SJSA1 (cell line): ENCODE data around the gene GJC2. TPM values are rescaled to one million over a fixed set of nuclear protein-coding genes. Genes with fewer than 3 reads are reported as not detected.
A peak's percentile ranks its signal among the peaks of the same experiment; 100 is the strongest.

ENCODE experiments used
- DNase-seq, 2 experiments: peaks; one replicate each; pipeline ENCODE4 v3.0.0-alpha.2; 2015 to 2020; ENCODE audit warnings: low spot score in 2 of 2, low read depth in 1 of 2
- H3K27ac ChIP-seq: fragments of 250-450 bp; sonication (Bioruptor Pico); 2 replicates; pipeline ENCODE4 v1.5.1; 2020; ENCODE audit warnings: mild to moderate bottlenecking, moderate library complexity
- H3K27me3 ChIP-seq: fragments of 250-450 bp; sonication (Bioruptor Pico); replicated peaks from 2 replicates; pipeline ENCODE4 v1.5.1; 2020; ENCODE audit warnings: mild to moderate bottlenecking, moderate library complexity
- H3K36me3 ChIP-seq: fragments of 250-450 bp; sonication (Bioruptor Pico); 2 replicates; pipeline ENCODE4 v1.5.1; 2020; ENCODE audit warnings: mild to moderate bottlenecking
- H3K4me1 ChIP-seq: fragments of 250-450 bp; sonication (Bioruptor Pico); replicated peaks from 2 replicates; pipeline ENCODE4 v1.6.1; 2021; ENCODE audit warnings: mild to moderate bottlenecking
- H3K4me3 ChIP-seq: fragments of 250-450 bp; sonication (Bioruptor Pico); 2 replicates; pipeline ENCODE4 v1.5.1; 2020; ENCODE audit warnings: mild to moderate bottlenecking
- H3K9me3 ChIP-seq: fragments of 250-450 bp; sonication (Bioruptor Pico); replicated peaks from 2 replicates; pipeline ENCODE4 v1.5.1; 2020; ENCODE audit warnings: mild to moderate bottlenecking
- total RNA-seq: library from RNA; depleted of rRNA; stranded (reverse); fragments of >200 nt; shearing (Covaris generic); gene quantifications from 2 replicates; pipeline ENCODE4 v1.2.3, GENCODE V29; 2014

The GJC2 gene
- total RNA-seq, 1 experiment from 2014 or later: 2.3 TPM

DNA sequence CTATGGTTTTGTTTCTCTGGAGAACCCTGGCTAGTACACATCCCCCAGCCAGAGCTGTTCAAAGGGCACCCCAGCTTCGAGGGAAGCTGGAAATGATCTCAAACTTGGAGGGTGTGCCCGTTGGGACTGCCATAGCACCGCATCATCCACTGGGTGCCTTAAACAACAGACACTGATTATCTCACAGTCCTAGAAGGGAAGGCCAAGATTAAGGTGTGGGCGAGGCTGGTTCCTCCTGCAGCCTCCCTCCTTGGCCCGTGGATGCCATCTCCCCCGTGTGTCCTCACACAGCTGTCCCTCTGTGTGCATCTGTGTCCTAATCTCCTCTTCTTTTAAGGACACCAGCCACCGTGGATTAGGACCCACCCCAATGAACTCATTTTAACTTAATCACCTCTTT is 11.6 kb downstream of the GJC2 start:
- Histone ChIP-seq H3K9me3 (no peaks in the 10 kb centered on the region), H3K4me3 (no peak overlapping the region), H3K27ac (no peak overlapping the region), H3K36me3 (peaks cover 3% of the 10 kb centered on the region), H3K27me3 (no peaks in the 10 kb centered on the region), H3K4me1 (peaks cover 4% of the 10 kb centered on the region)
- DNase-seq: no peak

GRCh38 chr1:228161866-228162265 is 12.1 kb downstream of the GJC2 start:
- peaks cover 9% of the 10 kb centered on the region for H3K4me1 ChIP-seq
- H3K4me3 ChIP-seq: no peak overlapping the region
- H3K27me3 ChIP-seq: no peaks in the 10 kb centered on the region

DNA sequence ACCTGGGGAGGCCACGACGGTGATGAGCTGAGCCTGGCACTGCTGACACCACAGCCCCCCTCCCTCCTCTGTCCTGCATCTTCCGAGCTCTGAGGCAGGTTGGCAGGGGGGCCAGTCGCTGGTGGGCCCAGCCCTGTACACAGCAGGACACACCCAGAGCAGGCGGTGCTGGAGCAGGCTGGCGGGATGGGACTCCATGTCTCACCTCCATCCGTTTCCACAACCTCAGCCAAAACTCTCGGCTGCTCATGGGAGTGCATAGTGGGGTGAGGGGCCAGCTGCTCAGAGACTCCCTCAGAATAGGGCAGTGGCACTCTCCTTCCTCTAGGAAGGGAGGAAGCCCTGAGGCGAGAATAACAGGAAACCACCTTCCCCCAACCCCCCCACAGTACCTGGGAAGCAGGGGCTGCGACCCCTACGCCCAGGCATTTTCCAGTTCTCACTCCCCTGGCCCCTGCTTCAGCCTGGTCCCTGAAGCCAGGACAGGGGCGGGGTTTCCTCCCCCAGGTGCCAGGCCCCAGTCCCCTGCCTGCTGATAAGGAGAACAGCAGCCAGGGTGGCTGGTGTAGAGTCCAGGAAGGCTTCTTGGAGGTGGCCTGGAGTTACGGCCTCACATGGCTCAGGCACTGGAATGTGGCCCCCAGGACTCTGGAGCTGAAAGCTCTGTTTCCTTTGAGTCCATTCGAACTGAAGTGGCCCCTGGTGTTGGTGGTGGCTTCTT is 12.7 kb downstream of the GJC2 start:
- Histone ChIP-seq H3K27ac (no peak overlapping the region), H3K4me1 (peaks cover 10% of the 10 kb centered on the region), H3K9me3 (no peaks in the 10 kb centered on the region), H3K36me3 (peaks cover 3% of the 10 kb centered on the region), H3K4me3 (no peak overlapping the region), H3K27me3 (no peaks in the 10 kb centered on the region)
- DNase-seq: no peak

More at GRCh38 chr1:228161866-228162265, 12.1 kb downstream of the GJC2 start:
- H3K27ac ChIP-seq: no peak overlapping the region
- H3K36me3 ChIP-seq: peaks cover 3% of the 10 kb centered on the region
- no peaks in the 10 kb centered on the region for H3K9me3 ChIP-seq
- DNase-seq: no peak

DNA sequence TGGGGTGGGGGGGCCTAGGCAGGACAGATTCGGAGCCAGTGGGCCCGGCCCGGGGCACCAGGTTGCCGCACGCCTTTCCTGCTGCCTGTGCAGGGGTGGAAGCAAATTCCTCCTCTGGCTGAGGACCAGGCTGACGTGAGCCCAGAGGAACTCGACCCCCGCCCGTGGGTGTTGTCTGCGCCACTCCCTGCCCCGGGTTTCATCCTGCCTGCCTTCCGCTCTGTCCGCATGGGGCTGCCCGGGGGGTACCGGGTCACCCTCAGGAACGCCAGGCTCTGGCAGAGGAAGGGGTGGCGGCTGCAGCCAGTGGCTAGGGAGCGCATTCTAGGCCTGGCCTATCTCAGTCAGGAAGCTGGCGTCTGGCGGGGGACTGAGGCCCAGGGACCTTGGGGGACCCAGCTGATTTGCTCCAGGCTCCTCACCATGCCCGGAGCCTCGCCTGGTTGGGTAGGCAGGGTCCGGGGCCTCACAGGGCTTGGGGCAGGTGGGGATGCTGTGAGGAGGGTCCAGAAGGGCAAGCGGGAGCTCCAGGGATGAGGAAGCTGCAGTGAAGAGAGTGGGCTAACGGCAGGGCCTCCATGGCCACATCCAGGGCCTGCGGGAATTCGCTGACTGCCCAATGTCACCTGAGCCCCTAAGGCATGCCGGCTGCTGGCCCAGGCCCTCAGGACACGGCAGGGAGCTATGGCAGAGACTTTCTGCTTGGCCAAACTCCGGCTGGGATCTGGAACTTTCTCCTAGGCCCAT is 13.4 kb downstream of the GJC2 start:
- H3K4me3 ChIP-seq: no peak overlapping the region
- H3K9me3 ChIP-seq: no peaks in the 10 kb centered on the region
- H3K4me1 ChIP-seq: peaks cover 10% of the 10 kb centered on the region
- no peak overlapping the region for H3K27ac ChIP-seq
- peaks cover 3% of the 10 kb centered on the region for H3K36me3 ChIP-seq
- no peak for DNase-seq
- no peaks in the 10 kb centered on the region for H3K27me3 ChIP-seq

DNA sequence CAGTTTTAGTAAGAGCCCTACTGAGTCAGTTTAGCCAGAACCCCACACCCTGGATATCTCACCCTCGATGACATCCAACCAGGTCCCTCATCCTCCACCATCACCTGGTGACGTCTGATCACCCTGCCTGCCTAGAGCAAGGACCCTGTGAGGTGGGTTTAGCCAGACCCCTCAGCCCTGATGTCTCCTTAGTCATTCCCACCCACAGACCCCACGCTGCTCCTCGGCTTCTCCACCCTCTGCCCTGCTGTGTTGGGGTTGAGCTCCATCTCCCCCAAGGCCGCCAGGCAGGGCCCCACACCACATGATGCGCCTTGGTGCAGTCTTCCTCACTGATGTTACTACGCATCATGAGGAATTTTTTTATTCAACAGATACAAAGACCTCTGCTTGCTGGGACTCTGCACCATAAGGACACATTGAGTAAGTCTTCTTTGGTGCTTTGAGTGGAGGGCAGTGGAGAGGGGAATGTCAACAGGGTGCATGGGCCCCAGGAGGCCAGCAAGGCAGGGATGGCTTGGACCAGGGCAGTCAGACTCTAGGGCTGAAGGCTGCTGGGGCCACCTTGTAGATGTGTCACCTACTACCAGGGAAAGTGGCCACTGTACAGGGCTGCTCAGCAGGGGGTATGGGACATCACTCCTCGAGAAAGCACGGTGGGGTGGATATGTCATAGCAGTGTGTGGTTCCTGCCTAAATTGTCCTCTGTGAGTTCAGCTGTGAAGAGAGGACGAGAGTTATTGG is 14.2 kb downstream of the GJC2 start:
- H3K27me3 ChIP-seq: no peaks in the 10 kb centered on the region
- no peaks in the 10 kb centered on the region for H3K9me3 ChIP-seq
- peaks cover 3% of the 10 kb centered on the region for H3K36me3 ChIP-seq
- DNase-seq: no peak
- H3K27ac ChIP-seq: no peak overlapping the region
- H3K4me3 ChIP-seq: no peak overlapping the region
- peaks cover 10% of the 10 kb centered on the region for H3K4me1 ChIP-seq

DNA sequence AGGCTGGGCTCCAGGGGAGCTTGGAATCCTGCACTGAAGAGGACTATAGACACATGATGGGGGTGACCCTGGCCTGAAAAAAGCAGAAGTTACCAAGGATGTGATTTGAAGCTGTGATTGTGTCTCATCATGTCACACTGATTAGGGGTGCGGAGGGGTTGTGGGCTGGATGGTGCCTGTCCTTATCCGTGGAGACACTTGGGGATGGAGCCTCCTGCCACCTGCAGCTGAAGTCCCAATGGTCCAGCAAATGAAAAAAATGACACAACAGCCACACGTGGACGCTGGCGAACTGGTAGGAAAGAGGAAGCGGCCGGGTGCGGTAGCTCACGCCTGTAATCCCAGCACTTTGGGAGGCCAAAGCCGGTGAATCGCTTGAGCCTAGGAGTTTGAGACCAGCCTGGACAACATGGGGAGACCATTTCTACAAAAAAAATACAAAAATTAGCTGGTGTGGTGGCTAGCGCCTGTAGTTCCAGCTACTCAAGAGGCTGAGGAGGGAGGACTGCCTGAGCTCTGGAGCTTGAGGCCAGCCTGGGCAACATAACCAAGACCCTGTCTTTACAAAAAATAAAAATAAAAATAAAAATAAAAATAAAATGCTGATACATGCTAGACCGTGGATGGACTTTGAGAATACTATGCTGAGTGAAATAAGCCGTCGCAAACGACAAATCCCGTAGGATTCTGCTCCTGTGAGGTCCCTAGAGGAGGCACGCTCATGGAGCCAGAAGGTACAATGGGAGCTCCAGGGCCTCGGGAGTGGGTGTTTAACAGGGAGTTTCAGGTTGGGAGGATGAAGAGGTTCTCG is 15.0 kb downstream of the GJC2 start:
- Histone ChIP-seq H3K36me3 (peaks cover 3% of the 10 kb centered on the region), H3K27me3 (no peaks in the 10 kb centered on the region), H3K27ac (peak overlapping the region; percentile 39; the same call in 1 of the 2 replicates), H3K4me3 (peak overlapping the region; percentile 98), H3K4me1 (peaks cover 10% of the 10 kb centered on the region), H3K9me3 (no peaks in the 10 kb centered on the region)
- DNase-seq: peak in 1 of 2 experiments; percentile 78

DNA sequence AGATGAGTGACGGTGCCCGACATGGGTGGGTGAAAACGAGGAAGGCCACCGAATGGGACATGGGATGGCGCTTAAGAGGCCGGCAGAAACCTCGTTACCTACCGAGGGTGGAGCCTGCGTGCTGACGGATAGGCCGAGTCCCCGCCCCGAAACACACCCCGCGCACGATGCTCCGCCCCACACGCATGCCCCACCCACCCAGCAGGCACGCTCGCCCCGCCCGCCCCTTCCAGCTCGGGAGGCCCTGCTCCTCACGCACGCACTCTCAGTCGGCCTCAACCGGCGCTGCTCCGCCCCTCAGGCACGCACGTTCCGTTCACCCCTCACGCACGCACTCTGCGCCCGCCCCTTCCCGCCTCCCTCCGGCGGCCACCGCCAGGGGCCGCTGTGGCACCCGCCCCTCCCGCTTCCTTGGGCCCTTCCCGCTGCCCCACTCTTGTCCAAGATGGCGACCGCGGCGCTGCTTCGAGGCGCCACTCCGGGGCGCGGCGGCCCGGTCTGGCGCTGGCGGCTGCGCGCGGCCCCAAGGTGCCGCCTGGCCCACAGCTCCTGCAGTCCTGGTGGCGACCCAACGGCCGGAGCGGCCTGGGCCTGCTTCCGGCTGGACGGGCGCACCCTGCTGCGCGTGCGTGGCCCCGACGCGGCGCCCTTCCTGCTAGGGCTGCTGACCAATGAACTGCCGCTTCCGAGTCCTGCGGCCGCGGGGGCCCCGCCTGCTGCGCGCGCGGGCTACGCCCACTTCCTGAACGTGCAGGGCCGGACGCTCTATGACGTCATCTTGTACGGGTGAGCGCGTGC is 15.8 kb downstream of the GJC2 start, which contains the start of gene IBA57:
Gene IBA57, plus strand, starts transcription at position 433 of the 798 bp plus-strand sequence. Its CDS starts 13 bp downstream, at position 446.
- DNase-seq: peak; percentile 96 to 99
- H3K36me3 ChIP-seq: peaks cover 3% of the 10 kb centered on the region
- peaks cover 10% of the 10 kb centered on the region for H3K4me1 ChIP-seq
- peak within 1 kb of the TSS; percentile 98 for H3K4me3 ChIP-seq
- H3K9me3 ChIP-seq: no peaks in the 10 kb centered on the region
- peak within 1 kb of the TSS; percentile 100 for H3K27ac ChIP-seq
- no peaks in the 10 kb centered on the region for H3K27me3 ChIP-seq

DNA sequence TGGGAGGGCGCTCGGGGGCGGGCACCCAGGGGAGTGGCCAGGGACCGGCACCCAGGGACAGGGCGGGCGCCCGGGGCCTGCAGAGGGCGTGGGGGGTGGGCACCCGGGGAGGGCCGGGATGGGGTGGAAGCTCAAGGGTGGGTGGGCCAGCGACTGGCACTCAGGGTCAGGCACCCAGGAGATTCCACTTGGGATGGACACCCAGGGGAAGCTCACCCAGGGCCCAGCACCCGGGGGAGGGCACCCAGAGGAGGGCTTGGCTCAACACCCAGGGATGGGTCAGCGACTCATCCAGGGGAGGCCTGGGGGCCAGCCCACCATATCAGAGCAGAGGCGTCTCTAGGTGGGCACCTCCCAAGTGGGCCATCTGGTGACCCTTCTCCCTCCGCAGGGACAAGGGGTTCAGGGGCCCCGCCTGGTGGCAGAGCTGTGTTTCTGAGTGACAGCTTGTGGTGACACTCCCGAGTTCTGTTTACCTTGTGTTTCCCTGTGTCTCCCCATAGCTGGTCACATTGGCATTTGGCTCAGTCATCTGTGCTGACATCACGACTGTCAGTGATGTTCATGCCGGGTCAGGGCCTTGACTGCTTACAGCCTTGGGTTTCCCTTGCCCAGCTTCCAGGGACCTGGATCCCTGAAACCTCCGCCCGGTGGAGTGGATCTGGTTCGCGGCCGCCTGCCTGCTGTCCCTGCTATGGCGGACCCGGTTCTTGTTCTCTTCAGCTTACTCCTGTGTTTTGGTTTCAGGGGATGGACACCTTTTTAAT is 16.6 kb downstream of the GJC2 start:
- Histone ChIP-seq H3K27me3 (no peaks in the 10 kb centered on the region), H3K4me1 (peaks cover 10% of the 10 kb centered on the region), H3K9me3 (no peaks in the 10 kb centered on the region), H3K4me3 (peak overlapping the region; percentile 98), H3K27ac (peak overlapping the region; percentile 100), H3K36me3 (peaks cover 3% of the 10 kb centered on the region)
- peak; percentile 73 to 79 for DNase-seq

DNA sequence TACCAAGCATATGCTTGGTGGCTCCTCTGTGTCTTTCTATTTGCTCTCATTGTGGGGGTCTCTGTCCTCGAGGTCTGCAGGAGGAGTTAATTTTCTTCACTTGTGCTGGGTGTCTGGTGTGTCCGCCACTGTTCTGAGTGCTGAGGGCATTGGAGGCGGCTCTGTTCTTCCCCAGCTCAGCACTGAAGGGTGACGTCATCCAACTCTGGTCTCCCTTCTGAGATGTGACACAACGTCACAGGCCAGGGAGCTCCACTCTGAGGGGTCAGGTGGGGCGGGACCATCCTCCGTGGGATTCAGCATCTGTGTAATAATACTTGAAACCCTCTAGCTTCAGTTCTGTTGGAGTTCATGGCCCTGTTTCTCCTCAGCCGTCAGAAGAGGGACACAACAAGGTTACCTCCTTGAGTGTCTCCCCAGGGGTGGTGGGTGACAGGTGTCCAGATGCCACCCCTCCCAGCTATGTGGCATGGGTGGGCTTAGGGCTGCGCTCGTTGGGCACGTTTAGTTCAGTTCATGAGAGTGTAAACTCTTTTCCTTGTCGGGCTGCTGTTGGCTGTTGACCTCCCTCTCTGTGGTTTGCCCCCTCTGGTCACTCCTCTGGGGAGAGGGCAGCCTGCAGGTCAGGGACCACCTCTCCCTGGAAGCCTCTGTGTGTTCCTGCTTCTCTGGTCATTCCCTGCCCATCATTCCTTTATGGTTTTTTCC is 19.0 kb downstream of the GJC2 start:
- Histone ChIP-seq H3K27me3 (no peaks in the 10 kb centered on the region), H3K4me1 (peaks cover 10% of the 10 kb centered on the region), H3K36me3 (peaks cover 3% of the 10 kb centered on the region), H3K4me3 (no peak overlapping the region), H3K27ac (no peak overlapping the region), H3K9me3 (no peaks in the 10 kb centered on the region)
- DNase-seq: no peak

DNA sequence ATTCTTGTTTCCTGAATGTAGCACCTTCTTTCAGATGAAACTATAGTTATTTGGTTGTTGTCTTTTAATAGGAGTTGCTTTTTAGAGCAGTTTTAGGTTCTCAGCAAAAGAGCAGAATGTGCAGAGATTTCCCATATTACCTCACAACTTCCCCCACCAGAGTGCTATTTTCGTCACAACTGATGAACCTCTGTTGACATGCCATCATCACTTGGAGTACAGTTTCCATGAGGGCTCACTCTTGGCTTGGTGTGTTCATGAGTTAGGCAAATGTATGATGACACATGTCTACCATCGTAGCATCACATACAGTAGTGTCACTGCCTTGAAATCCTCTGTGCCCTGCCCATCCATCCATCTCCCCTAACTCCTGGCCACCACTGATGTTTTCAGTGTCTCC is 19.6 kb downstream of the GJC2 start:
- Histone ChIP-seq H3K4me3 (no peak overlapping the region), H3K27me3 (no peaks in the 10 kb centered on the region), H3K27ac (no peak overlapping the region), H3K36me3 (peaks cover 3% of the 10 kb centered on the region), H3K4me1 (peaks cover 10% of the 10 kb centered on the region), H3K9me3 (no peaks in the 10 kb centered on the region)
- no peak for DNase-seq

DNA sequence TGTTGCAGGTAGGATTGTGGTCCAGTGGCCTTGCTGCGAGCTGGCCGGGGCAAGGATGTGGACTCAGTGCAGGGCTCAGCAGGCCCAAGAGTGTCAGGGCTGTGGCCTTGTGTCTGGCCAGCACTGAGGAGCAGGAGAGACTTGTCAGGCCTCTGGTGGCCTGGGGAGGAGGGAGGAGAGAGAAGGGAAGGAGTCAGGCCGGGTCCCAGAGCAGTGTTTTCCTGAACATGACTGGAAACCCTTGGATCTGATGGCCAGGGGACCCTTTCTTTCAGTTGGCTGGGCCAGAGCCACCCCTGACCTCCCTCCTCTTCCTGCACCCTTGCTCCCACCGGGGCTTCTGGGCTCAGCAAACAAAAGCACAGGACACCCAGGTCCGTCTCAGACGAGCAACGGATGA is 20.9 kb downstream of the GJC2 start:
- no peak for DNase-seq
- no peaks in the 10 kb centered on the region for H3K27me3 ChIP-seq
- H3K9me3 ChIP-seq: 0 out of 2 replicates have a peak, but pooled peaks cover 2% of the 10 kb centered on the region
- no peak overlapping the region for H3K4me3 ChIP-seq
- H3K36me3 ChIP-seq: peaks cover 6% of the 10 kb centered on the region
- no peak overlapping the region for H3K27ac ChIP-seq
- H3K4me1 ChIP-seq: peaks cover 7% of the 10 kb centered on the region
